Measurements from ENCODE around the gene ACSS1. TPM values are rescaled to one million over a fixed set of nuclear protein-coding genes. Genes with fewer than 3 reads are reported as not detected.

Gene ACSS1
- total and polyA plus RNA-seq, 2 of the 8 experiments (the other 6 are each of a cell fraction or from before 2014, with no cell fraction given), result 2.6 to 3.4 TPM

GRCh38 chr20:24970030-24970553, 87.8 kb downstream of the ACSS1 start:
- H2AFZ ChIP-seq (ENCODE audit: low read length), result no peak overlapping the region
- H3K27me3 ChIP-seq (replicated peaks in 1 of 4; ENCODE audit: control insufficient read depth in 3 of 4, extremely low read depth in 1 of 4, insufficient read depth in 3 of 4, low read length in 3 of 4), result no peaks in the 10 kb centered on the region
- H3K4me3 ChIP-seq (ENCODE audit: extremely low read depth in 1 of 4, insufficient read depth in 2 of 4, low read depth in 3 of 4, low read length in 4 of 4), result no peak overlapping the region
- no peak overlapping the region for H2BK12ac ChIP-seq (ENCODE audit: low read depth, low read length)
- H3K18ac ChIP-seq (ENCODE audit: extremely low read depth, low read length), result no peak overlapping the region
- 86% methylated on average over 5 of the region's 5 CpGs; no CpG with 5 or more reads in 1 of the 2 experiments for WGBS, 2 experiments (ENCODE audit: extremely low coverage in 1 of 2, insufficient coverage in 1 of 2, insufficient read length in 1 of 2, insufficient replicate concordance in 2 of 2, low coverage in 1 of 2, low lambda C conversion rate in 2 of 2, missing lambda C conversion rate in 1 of 2)
- DNase-seq (ENCODE audit: low read depth in 1 of 2, low spot score in 2 of 2), result peak in 1 of 2 experiments; percentile 4
- H4K91ac ChIP-seq (replicated peaks; ENCODE audit: insufficient read length, low read length), result no peak overlapping the region
- FAIRE-seq, result no peak
- H2BK120ac ChIP-seq (replicated peaks; ENCODE audit: low read depth, low read length), result no peak overlapping the region
- no peak overlapping the region for H3K23ac ChIP-seq (ENCODE audit: insufficient read length)
- no peak overlapping the region for H2BK15ac ChIP-seq (ENCODE audit: low read length)
- H3K9me3 ChIP-seq (ENCODE audit: insufficient read depth in 2 of 2, low read depth in 1 of 2, low read length in 1 of 2), result no peaks in the 10 kb centered on the region
- peaks cover 6 to 23% (median 17%) of the 10 kb centered on the region in 4 experiments; a peak in 7 of 8 replicates for H3K36me3 ChIP-seq (ENCODE audit: control insufficient read depth in 2 of 4, insufficient read depth in 4 of 4, low read length in 3 of 4)
- H2AK5ac ChIP-seq (ENCODE audit: low read depth, low read length), result no peak overlapping the region
- H3K4ac ChIP-seq (replicated peaks; ENCODE audit: insufficient read length, low read depth, low read length), result no peak overlapping the region
- H3K9ac ChIP-seq (replicated peaks in 1 of 4; ENCODE audit: extremely low read depth in 1 of 4, low read depth in 3 of 4, low read length in 3 of 4), result no peak overlapping the region
- ChIA-PET POLR2A (ENCODE audit: partially characterized antibody) (no interaction called here), CTCF (ENCODE audit: partially characterized antibody) (interaction anchor here (1.0 kb wide), 1 partner anchor 40 kb away, joined by 3 read pairs; no protein-coding TSS in a partner anchor)
- H3K79me1 ChIP-seq (ENCODE audit: low read depth, low read length), result 0 out of 2 replicates have a peak, but pooled peaks cover 2% of the 10 kb centered on the region
- no peak overlapping the region for H4K8ac ChIP-seq (ENCODE audit: extremely low read depth, insufficient read depth, low read length)
- no peak overlapping the region for H2BK5ac ChIP-seq (ENCODE audit: low read depth, low read length)
- TF ChIP-seq TAF7 (optimal IDR thresholded peaks at IDR 0.05; ENCODE audit: borderline replicate concordance, low read depth, low read length) (no peak), GTF2F1 (IDR thresholded peaks at IDR 0.05; ENCODE audit: borderline replicate concordance, low read depth, low read length) (no peak), PHF8 (conservative IDR thresholded peaks at IDR 0.05; ENCODE audit: low read depth, low read length) (no peak)
- H3K4me2 ChIP-seq (ENCODE audit: insufficient read depth in 1 of 2, low read depth in 2 of 2, low read length in 2 of 2), result no peak overlapping the region
- no peak overlapping the region for H3K27ac ChIP-seq (ENCODE audit: low read depth, low read length)
- no peaks in the 10 kb centered on the region for H3K4me1 ChIP-seq (replicated peaks in 1 of 4; ENCODE audit: control insufficient read depth in 3 of 4, insufficient read depth in 4 of 4, low read length in 3 of 4)
- H4K5ac ChIP-seq (ENCODE audit: insufficient read length, low read depth, low read length), result no peak overlapping the region
- H3K14ac ChIP-seq (ENCODE audit: insufficient read length), result no peak overlapping the region
- no peaks in the 10 kb centered on the region for H3K23me2 ChIP-seq (ENCODE audit: low read depth, low read length)
- peaks cover 3 to 10% of the 10 kb centered on the region in 2 experiments for H4K20me1 ChIP-seq (replicated peaks in 1 of 2; ENCODE audit: control insufficient read depth in 1 of 2, insufficient read depth in 2 of 2, low read length in 2 of 2)
- H3K79me2 ChIP-seq (ENCODE audit: control insufficient read depth in 1 of 2, insufficient read depth in 2 of 2, low read length in 2 of 2), result no peaks in the 10 kb centered on the region; a peak in 1 of 4 replicates
- no peak overlapping the region for H3K56ac ChIP-seq (replicated peaks; ENCODE audit: insufficient read length, low read depth, low read length)
- no peak overlapping the region for H2BK20ac ChIP-seq (ENCODE audit: low read length)
